NCI-H128 (cell line): ENCODE data around the gene DLG1.

Source experiments
- DNase-seq: peaks from one replicate; lab custom pipeline; 2025; ENCODE audit not compliant: unreplicated experiment; lab: John Stamatoyannopoulos, UW

DLG1 gene

DNA sequence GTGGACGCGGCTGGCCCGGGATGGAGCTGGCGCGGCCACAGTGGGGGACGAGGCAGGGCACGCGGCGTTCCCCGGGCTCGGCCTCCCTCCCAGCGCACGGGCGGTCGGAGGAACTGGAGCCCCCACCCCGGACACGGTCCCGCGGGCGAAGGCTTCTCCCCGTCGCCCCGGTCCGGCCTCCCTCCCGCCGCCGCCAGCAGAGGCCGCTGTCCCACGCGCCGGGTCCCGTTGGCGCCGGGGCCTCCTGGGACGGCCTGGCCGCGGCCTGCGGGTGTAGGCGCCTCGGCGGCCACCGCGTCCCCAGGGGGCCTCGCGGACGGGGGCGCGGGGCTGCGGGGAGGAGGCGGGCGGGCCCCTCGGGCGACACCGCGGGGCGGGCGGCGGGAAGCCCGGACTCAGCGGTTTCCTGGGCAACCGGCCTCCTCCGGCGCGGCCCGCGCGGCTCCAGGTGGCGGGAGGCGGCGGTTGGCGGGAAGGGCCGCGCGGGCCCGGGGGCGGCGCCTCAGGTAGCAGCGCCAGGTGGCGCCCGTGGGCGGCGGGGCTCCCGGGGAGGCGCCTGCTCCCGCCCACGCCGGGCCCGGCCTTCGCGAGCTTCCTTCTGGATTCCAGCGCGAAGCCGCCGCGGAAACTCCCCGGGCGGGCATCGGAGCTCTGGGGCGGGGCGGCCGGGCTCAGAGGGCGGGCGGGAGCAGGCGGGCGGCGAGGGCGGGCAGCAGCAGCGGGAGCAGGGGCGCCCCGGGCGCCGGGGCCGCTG is 295.5 kb downstream of the DLG1 start:
- peak; percentile 70 for DNase-seq

DNA sequence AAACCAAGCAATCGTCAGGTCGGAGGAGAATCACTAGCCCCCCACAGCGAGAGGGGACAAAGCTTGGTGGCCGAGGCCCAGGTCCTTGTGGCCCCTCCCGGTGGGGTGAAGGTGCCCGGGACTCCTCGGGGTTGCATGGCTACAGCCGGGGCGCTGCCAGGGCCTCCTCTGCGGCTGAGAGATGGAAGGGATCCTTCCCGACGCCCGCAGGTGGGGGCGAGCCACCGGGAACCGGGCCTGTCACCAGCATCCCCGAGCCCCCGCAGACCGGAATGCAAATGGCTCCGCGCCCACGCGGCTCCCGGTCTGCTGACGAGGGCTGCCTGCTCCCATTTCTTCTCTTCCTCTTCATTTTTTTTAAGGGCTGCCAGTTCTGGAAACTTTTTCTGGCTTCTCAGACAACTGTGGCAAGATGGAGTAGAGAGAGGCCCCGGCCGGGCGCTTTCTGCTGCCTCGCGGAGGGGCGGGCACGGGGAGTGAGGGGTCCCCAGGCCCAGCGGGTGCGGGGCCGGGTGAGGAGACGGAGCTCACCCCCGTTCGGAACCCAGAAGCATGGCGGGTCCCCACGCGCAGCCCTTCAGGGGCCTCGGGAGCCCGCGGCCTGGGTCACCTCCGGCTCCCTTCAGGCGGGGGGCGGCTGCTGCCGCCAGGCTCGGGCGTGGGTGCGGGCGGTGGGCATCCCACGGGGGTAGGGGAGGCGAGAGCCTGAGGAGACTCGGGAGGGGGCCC is 296.3 kb downstream of the DLG1 start:
- no peak for DNase-seq

DNA sequence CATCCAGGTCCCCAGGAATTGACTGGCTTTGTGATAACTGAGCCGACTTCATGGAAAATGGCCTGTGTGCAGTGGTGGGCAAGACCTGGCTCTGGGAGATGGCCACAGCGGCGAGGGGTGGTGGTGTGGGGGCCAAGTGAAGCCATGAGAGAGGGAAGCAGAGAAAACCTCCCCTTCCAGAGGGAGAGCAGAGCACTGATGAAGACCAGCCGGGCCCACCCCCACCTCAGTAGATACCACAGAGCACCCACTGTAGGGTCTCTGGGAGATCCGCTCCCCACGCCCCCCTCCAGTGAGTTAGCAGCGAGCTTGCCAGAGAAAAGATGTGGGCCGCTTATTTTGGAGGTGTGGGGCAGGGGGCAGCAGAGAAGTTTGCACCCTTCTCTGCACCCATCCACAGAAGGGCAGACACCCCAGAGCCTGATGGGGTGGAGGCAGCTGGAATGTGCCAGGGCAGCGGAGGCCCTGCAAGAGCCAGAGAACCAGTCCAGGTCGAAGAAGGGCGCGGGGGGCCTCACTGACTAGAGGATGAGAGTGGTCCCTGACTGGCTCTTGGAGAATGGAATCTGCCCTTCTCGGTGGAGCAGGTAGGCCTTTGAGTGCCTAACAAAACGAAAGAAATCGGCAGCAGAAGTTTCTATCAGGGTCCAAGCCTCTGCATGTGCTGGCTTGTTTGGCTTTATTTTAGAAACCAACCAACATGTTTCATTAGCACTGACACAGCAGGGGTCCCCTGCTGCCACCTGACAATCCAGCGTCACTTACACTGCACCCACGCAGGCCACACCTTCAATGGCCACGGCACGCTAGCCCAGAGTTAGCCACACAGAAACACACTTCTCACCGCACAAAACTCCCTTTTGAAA is 297.1 kb downstream of the DLG1 start:
- no peak for DNase-seq

DNA sequence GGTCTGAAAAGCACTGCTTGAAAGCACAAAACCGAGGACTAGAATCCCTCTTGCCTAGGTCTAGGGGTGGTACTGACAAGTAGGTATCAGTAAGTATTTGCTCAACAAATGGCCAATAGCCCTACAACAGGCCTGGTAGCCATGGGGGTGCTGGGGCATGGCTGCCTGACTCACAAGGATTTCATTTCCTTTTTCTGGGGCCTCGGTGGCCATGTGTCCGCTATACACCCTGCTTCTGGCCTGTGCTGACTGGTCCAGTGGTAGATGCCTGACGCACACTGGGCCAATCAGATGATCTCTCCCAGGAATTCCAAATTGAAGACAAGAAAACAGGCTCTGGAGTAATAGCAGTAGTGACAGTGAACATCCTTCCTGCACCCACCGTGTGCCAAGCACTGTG is 298.2 kb downstream of the DLG1 start:
- no peak for DNase-seq

DNA sequence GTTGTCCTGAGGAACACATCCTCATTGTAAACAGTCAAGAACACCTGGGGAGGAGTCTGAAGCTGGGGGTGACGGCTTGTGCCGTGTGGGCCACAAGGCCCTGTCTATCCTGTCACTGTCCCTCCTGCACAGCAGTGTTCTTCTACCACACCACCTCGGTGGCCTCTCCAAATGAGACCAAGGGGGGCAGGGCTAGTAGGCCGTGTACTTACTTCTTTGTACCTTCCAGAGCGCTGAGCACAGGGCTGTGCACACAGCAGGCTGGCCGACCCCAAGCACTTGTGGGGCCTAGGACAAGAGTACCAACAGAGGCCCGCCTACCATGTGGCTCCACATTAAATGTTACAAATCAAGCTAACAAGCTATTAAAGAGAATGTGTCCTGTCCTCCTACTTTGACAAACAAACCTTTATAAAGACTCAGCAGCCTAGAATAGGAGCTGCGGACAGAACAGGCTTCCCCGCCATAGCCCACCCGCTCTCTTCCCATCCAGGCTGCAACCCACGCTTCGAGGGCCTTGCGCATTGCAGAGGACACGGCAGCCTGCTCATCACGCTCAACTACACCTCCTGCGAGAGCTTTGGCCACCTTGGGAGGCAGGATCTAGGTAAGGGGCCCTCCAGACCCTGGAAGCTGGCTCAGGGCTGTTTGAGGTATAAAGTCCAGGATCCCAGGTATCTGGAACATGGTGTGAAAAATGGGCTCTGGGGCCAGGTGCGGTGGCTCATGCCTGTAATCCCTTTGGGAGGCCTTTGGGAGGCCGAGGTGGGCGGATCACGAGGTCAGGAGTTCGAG is 299.2 kb downstream of the DLG1 start:
- DNase-seq: no peak

DNA sequence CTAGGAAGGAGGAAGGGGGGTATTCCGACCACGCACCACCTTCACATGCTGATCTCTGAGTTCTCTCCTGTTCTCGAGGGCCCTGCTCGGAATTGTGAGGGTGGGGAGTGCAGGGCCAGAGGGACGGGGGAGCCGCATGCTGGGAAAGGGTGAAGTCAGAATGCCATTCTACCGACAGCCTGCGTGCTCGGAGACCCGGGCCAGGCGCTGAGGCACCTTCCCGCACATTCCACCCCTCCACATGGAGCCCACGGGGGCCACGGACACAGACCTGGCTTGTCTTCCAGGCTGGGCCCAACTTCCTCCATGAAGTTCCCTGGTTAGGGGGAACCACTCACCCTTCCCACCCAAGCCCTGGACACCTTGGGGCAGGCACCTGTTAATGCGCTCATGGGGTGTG is 301.1 kb downstream of the DLG1 start:
- DNase-seq: no peak

DNA sequence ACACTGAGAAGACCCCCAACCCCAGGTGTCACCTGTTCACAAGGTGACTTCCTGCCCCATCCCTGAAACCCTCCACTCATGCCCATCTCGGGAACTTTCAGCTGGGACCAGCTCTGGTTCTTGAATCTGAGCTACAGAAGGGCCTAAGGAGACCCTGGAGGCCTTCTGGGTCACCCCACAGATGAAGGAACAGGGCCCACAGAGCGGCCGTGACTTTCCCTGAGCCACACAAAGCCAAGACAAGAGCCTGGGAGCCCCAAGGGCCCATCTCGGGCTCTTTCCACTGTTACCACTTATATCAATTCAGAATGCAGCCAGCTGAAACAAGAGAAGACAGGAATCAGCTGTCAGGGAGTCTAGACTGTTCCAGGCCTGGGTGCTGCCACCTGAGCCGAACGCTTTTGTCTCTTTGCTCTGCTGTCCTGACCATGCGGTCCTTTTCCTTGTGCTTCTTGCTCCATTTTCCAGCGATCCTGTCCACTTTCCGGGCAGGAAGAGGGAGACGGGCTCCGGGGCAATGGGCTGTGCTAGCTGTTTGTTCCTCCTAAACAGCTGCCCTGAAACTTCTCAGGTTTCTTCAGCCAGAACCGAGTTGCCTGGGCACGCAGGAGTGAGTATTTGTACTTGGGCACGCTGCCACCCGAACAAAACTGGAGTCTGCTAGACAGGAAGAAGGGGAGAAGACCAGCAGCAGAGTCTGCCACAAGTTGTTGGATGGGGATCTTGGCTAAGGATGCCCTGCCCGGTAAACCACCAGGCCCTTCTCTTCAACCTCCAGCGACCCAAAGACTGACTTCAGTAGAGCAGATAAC is 301.8 kb downstream of the DLG1 start:
- DNase-seq: no peak

DNA sequence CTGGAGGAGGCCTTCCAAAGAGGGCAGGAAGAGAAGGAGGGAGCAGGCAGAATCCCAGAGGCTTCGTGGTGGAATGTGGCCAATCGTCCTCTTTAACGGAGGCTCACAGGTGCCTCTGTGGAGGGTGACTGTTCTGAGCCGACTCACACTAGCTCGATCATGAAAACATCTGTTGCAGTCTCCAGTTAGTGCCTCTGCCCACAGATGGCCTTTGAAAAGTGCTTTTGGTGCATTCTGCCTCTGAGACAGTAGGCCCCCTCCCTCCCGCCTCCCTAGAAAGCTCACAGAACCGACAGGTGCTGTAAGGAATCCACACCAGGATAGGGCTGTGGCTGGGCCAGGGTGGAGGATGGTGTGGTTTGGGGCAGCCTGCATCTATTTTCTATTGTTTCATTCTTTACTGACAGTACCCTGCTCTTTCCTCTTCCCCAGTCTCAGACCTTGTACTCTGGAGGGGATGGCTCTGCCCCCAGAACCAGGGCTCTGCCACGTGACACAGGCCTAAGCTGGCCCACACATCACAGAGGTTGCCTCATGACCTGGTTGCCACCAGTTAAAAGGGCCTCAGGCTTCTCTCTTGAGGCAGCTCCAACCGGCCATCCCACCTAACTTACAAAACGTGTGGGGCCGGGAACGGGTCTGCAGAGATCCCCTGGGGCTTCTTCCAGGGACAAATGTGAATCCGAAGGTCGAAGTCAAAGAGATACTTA is 302.6 kb downstream of the DLG1 start:
- DNase-seq: no peak

DNA sequence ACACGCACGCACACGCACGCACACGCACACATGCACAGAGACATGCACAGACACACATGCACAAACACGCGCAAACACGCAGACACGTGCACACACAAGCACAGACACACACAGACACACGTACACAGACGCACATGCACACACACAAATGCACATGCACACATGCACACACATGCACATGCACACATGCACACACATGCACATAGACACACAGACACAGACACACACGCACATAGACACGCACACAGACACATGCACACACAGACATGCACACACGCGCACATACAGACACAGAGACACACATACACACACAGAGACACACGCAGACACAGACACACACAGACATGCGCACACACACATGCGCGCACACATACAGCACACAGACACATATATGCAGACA is 303.4 kb downstream of the DLG1 start:
- no peak for DNase-seq

DNA sequence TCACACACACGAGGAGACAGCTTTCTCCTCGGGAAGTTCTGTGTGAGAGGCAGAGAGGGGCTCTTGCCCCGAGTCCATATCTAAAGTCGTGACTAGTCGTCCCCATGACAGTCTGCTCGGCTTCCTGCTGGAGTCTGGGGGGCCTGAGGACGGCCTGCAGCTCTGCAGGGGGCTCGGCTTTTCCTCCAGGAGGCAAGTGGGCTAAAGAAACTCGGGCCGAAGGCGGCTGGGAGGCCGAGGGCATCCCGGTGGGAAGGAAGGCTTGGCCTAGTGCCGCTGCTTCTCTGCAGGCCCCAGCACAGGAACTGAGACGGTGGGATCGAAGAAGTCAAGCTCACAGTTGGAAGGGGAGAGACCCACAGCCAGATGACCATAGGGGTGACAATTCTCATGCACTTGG is 304.4 kb downstream of the DLG1 start:
- no peak for DNase-seq
